LNCaP clone FGC (cell line): Measurements from ENCODE around the gene STRIP1.
A peak's percentile ranks its signal among the peaks of the same experiment; 100 is the strongest.

Source experiments
- DNase-seq: peaks from one replicate; pipeline ENCODE4 v3.0.0-alpha.2; 2011; ENCODE audit warnings: low read depth
- H3K4me3 ChIP-seq: 2 replicates; pipeline ENCODE4 v1.5.1; 2011; ENCODE audit warnings: mild to moderate bottlenecking, low read depth, low read length, control low read depth
- TF ChIP-seq, protein P1 (sequence below): IDR thresholded peaks from 2 replicates; pipeline ENCODE4 v1.5.1; 2012; ENCODE audit warnings: mild to moderate bottlenecking; ENCODE audit not compliant: control insufficient read depth, insufficient read depth; ENCODE audit errors: extremely low read depth

The STRIP1 gene

DNA sequence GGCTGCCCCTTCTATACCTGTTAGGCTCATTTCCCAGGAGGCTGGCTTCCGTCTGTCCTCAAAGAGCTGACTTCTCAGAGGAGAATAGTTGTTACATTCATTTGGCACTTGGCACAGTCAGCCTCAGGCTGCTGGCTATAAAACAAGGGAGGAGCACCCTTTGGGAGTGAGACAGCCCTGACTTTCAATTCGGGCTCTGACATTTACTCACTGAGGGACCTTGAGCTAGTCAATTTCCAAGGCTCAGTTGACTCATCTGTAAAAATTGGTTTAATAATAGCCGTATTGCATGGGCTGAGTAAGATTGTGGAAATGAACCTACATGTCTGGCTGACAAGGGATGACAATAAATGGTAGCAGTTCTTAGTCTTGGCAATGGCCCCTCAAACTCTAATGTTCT is 22.4 kb downstream of the STRIP1 start:
- no peak overlapping the region for H3K4me3 ChIP-seq
- TF ChIP-seq, protein P1, sequence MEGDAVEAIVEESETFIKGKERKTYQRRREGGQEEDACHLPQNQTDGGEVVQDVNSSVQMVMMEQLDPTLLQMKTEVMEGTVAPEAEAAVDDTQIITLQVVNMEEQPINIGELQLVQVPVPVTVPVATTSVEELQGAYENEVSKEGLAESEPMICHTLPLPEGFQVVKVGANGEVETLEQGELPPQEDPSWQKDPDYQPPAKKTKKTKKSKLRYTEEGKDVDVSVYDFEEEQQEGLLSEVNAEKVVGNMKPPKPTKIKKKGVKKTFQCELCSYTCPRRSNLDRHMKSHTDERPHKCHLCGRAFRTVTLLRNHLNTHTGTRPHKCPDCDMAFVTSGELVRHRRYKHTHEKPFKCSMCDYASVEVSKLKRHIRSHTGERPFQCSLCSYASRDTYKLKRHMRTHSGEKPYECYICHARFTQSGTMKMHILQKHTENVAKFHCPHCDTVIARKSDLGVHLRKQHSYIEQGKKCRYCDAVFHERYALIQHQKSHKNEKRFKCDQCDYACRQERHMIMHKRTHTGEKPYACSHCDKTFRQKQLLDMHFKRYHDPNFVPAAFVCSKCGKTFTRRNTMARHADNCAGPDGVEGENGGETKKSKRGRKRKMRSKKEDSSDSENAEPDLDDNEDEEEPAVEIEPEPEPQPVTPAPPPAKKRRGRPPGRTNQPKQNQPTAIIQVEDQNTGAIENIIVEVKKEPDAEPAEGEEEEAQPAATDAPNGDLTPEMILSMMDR = no peak
- DNase-seq = no peak

DNA sequence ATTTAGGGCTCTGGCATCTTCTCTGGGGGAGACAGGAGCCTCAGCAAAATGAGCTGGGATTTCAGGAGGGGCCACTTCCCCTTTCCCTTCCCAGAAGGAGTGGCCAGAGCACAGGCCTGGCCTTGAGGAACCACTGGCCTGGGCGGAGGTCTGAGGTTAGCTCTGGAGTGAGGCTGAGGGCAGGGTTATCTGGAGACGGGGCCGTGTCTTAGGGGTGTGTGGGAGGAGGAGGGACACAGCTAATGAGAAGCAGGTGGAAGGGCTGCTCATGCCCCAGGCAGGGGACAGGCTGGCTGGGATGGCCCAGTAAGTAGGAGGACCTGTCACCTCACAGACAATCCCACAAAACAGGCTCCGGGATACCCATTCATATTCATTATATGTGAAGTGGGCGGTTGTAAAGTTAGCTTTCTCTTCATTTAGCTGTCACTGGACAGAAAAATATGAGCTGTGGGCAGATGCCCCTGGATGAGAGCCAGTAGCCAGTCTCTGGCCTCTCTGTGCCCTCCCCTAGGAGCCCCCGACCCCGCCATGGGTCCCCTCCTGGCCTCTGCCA is 23.6 kb downstream of the STRIP1 start:
- TF ChIP-seq, protein P1 = no peak
- H3K4me3 ChIP-seq = no peak overlapping the region
- no peak for DNase-seq

DNA sequence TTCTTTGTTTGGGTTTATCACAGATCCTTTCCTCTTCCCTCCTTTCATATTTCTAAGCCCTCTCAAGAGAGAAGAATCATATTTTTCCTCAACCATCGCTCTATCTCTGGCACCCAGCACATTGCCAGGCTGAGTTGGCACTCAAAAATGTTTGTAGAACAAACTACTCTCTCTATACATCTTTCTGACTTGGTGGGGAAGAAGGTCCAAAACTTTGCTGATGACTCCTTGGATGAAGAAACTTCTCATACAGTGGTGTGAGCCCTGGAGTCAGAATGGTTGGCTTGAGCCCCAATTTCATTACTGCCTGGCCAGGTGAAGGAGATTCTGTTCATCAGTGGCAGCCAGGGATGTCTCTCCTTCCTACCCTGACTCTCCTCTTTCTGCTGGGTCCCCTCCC is 24.2 kb downstream of the STRIP1 start:
- H3K4me3 ChIP-seq = no peak overlapping the region
- DNase-seq = no peak
- TF ChIP-seq, protein P1 = no peak

DNA sequence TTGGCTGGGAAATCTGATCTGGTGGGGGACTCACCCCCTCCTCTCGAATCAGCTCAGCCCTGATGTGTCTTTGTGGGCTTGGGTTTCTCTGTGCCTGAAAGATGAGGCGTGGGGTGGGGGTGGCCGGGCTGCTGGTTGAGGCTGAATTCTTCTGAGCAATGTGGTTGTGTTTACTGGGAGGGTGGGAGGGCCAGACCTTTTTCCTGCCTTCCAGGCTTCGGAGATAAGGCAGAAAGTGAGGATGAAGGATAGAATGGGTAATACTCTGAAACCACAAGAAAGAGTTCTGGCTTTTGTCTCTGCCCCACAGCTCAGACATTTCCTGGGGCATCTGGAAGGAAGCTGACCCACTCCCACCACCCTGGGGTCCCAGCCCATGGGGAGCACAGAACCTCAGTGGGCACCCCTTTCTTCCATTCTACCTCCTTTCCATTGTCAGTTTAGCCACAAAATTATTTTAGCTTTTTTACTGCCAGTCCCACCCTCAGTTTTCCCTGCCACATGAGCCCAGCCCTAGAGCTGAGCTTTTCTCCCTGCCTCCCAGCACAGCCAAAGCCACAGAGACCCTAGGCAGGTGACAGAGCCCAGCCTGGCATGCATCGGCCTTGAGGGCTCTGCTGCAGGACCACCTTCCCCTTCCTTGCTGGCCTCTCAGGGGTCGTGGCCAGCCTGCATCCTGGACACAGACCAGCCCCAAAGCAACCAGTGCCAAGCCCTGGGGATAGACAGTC is 24.9 kb downstream of the STRIP1 start:
- no peak for DNase-seq
- TF ChIP-seq, protein P1 = no peak
- H3K4me3 ChIP-seq = no peak overlapping the region

DNA sequence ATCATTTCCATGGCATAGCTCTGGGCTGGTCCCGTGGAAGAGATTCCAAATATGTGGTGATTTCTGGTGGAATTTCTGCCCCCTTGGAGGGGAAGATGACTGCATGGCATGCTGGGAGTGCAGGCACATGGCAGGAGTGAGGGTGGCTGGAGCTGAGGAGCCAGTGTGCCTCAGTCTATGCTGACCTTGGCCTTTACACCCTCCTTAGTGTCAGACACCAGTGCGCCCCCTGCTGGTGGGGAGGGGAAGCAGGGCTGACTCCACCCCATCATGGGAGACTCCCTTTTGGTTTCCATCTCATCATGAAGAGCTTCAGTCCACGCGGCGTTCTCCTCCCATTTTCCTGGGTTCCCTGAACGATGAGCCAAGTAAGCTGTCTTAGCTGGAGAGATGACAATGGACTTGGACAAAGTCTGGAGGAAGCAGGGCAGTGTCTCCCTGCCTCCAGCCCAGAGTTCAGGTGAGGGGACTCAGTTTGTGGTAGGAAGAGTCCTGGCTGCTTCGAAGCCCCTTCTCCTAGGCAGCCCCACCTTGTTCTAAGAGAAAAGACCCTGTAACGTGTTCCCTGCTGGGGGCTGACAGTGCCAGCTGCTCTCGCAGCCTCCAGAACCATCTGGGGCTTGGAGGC is 25.7 kb downstream of the STRIP1 start:
- TF ChIP-seq, protein P1 = peak; percentile 84
- no peak for DNase-seq
- H3K4me3 ChIP-seq = no peak overlapping the region

DNA sequence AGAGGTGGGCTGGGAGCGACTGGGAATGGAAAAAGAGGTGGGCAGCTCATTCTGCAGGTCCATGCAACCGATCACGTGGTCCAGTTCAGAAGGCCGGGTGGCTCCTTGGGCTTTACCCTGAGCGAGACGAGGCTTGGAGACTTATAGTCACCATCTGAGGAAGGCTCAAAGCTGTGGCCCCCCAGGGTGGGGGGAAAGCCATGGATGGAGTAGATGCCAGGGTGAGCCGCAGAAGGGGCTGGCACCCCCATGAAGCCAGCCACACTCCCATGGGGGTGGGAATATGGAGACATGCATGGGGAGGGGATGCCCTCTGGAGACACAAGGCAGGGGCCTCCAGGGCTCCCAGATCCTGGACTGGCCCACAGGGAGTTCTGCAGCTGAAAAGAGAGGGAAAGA is 26.2 kb downstream of the STRIP1 start:
- no peak overlapping the region for H3K4me3 ChIP-seq
- no peak for DNase-seq
- TF ChIP-seq, protein P1 = no peak

DNA sequence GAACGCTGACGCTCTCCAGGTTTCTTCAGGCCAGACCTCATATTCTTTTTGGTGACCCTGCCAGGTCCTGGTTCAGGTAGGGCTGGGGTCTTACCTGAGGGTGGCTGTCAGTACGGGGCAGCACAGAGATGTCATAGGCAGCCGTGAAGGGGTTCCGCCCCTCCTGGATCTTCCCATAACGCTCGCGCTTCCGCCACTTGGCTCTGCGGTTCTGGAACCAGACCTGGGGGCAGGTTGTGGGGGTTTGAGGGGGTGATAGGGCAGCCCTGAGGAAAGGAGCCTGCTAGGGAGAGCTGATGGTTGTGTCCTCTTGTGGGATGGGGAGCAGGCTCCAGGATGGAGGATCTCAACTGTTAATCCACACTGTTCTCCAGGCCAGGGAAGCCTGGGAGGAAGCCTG is 26.9 kb downstream of the STRIP1 start:
- DNase-seq = no peak
- TF ChIP-seq, protein P1 = no peak
- H3K4me3 ChIP-seq = no peak overlapping the region
